ENCODE measurements around the gene LRRC53. TPM values are rescaled to one million over a fixed set of nuclear protein-coding genes. Genes with fewer than 3 reads are reported as not detected.

The LRRC53 gene
- total RNA-seq, 1 donor from 2014 or later: 10.4 TPM

DNA sequence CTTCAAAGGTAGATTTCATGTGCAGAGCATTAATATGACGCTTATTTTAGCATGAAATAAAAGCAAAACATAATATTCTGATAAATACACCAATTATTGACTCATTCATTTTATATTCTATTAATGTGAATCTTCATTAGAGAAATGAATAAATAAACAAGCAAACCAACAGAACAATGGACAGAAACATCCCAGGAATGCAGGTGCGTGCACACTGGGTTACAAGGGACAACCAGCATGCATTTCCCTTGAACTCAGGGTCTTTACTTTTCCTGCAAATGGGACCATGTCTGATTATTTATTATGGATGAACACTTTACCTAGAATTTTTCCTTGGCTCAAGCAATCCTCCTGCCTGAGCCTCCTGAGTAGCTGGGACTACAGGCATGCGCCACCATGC is 13.5 kb downstream of the LRRC53 start:
- DNase-seq (ENCODE audit: low spot score): no peak

DNA sequence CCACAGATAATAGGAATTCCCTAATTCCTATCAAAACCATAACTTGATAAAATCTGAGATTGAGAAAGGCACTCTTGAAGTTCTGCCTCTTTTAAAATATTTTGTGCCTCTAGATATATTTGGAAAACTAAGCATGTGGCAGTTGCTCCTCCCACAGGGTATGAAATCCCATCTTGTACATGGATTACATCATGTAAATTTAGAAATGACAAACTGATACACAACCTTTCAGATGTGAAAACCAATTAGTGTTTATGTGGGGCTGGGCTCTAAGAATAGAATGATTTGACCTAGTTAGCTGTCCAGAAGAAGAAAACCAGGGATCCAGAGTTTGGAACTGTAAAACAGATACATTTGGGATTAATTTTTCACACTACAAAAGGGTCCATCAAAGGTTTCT is 15.7 kb downstream of the LRRC53 start:
- no peak for DNase-seq (ENCODE audit: low spot score)

DNA sequence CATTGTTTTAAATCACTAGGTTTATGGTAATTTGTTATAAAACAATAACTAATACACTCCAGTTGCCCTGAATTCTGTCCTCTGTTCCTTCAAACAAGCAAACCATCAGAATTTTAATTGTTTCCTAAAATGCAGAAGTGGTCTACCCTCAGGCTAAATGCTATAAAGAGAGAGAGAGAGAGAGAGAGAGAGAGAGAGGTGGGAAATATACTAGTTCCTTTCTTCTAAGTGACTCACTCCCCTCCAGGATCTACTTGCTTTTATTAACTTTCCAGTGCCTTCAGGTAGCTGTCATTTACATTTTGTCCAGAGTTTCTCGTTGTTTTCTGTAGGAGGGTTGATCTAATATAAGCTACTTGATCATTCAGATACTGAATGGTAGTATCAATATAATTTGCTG is 26.4 kb downstream of the LRRC53 start:
- DNase-seq (ENCODE audit: low spot score): no peak

DNA sequence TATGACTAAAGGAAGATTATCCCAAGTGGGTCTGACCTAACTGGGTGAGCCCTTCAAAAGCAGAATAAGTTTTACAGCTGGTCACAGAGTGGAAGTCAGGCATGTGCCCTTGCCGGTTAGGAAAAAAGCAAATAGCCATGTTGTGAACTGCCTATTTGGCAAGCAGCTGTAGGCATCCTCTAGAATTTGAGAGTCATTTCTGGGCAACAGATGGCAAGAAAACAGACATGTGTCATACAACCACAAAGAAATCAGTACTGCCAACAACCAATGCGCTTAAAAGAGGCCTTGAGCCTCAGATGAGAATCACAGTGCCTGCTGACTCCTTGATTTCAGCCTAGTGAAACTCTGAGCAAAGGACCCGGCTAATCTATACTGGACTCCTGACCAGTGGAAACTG is 26.8 kb downstream of the LRRC53 start:
- DNase-seq (ENCODE audit: low spot score): no peak

DNA sequence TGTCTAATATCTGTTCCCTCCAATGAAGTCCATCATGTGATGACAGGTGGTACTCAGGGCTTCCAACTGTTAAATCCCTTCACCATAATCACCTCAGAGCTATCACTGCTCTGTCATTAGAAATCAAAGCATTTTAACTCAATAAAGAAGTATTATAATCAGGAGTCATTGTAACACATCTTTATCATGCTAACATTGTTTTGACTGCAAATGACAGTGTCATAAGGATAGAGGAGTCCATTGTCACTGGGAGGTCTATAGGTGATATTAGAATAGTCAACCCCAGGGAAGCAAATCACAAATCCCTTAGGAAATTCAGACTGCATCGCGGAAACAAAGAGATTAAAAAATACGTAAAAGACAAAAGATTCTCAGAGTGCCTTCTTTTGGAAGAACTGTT is 30.8 kb downstream of the LRRC53 start:
- DNase-seq (ENCODE audit: low spot score): no peak

DNA sequence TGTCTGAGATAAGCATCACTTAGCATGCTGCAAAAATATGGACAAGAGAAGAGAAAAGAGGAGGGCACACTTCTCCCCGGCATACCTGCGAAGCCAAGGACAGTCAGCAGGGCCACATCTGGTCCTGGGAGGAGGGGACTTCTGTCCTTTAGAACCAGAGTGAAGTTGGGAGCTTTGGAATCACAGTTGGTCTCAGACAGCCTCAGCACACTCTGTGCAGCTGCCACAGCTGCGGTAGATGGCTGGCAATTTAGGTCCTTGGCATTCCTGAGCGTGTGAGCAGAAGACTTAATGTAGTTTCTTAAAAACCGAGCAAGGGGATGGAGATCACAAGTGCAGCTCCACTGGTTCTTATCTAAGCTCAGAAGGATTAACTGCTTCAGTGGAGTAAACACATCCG is 32.3 kb downstream of the LRRC53 start:
- DNase-seq (ENCODE audit: low spot score): no peak

DNA sequence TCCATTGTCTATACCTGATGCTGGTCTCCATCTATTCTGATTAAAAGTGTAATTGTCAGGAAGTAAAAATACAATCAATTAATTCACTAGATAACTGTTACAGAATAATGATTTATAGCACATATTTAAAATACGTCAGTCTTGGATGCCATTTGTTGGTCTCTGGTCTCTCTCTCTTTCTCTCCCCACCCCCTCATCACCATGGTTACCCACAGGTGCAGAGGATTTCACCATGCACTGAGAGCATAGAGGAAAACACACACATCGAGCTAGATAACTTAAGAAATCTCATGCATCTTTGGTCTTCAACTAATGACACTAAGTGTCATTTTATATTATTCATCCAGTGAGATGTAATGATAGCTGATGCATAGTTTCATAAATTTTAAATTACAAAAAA is 33.4 kb downstream of the LRRC53 start:
- DNase-seq (ENCODE audit: low spot score): no peak

DNA sequence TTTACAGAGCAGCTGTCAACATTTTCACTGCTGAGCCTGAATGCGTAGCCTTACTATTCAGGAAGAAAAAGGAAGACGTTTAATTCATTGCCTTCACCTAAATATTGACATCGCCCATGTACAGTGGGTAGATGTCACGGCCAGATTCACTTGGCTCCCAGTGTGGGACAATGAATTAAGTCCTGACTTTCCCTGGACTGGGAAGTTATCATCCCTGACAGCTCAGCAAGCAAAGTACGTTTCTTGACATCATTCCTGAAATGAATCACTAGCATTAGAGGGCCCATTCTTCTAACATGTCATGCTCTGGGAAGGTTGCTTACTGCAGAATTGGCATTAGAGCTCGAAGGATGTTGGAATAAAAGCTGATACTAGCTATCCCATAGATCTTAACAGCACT is 37.8 kb downstream of the LRRC53 start:
- DNase-seq (ENCODE audit: low spot score): no peak

DNA sequence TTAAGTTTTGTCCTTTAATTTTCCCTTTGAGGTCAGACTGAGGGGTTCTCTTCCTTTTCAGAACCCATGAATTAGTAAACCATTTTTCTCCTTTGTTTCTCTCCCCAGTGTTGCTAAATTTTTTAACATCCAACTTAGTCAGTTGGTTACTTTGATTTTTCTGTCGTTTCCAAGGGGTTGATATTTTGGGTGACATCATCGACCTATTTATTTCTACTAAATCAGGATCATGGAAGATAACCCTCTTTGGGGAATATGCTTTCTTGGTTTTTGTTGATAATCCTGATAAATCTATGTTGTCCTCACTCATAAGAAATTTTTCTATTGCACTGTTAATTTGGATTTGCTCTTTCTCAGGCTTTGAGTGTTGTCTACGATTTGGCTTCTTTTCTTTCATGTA is 40.9 kb downstream of the LRRC53 start:
- DNase-seq (ENCODE audit: low spot score): peak; percentile 58

DNA sequence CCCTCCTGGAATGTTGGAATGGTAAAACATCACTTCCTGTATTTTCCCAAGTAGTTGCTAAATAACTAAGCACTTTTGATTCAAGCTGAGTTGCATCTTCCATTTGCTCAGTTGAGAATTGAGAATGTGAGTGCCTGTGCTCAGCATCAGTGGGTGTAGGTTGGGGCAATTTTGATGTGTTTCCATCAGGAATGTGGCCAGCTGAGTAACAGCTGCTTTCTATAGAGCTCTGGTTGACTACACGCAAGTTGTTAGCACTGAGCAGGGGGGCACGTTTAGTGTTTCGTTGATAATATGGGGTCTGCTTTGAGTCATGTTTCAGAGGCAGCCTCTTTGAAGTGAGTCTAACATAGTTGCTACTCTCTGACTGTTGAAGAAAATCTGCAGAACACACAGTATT is 41.5 kb downstream of the LRRC53 start:
- DNase-seq (ENCODE audit: low spot score): peak; percentile 81

DNA sequence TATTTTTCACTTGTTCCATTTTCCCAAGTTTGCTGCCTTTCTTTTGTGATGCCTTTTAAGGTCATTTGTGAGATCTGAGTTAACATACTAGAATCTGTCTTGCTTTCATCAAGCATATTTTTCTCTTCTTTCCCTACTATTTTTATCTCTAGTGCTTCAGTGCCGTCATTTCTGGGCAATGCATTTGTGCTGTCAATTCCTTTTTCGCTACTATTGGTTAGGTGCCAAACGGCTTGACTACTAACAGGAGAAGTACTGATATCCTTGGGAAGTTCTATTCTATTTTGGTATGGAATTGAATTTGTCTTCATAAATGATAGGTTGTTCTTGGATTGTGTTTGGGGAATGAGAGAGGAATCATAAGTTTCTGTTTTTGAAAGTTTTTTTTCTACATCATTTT is 42.2 kb downstream of the LRRC53 start:
- peak; percentile 78 for DNase-seq (ENCODE audit: low spot score)

DNA sequence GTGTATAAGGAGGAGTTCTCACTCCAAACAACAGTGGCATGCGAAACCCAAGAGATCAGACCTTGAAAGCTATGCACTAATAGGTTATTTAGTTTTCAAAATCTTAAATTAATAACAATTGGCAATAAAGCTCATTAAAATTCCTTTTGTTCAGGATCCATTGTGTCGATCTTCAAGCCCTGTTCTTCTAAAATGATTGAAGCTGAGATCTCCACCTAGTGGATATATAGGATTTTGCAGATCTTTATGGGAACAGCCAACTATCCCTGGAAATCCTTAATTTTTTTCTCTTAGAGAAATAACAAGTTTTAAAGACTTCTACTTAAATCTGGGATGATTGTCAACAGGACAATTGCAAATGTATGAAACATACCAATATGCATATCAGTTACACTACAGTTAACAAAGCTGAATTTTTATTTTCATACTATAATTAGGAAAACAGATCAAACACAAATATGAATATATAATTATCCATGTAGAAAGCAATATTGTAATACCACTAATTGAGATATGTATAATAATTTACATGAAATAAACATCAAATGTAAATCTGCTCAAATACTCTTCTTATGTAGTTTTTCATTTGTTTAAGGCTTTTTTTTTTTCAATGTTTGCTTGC is 43.3 kb downstream of the LRRC53 start:
- peak; percentile 67 for DNase-seq (ENCODE audit: low spot score)

DNA sequence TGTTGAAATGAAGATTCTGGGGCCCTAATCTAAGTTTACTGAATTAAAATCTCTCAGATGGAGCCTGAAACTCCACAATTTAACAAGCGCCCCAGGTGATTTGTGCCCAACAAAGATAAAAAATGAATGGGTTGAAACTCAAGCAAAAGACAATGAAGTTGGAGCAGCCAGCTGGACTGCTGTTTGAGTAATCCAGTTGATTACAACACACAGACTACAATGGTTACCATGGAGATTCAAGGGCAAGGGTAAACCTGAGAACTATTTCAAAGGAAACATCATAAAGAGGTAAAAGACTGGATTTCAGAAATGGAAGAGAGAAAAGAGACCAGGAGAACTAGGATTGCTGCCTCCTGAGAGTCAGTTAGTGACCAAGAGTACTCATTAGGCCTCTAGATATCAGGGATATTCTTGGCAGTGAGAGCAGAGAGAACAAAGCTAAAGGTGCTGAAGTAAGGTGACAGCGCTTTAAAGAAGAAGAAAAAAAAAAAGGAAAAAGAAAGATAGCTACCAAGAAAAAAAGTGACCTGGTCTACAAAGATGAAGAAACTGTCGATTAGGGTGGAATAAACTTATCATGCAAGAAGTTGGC is 44.5 kb downstream of the LRRC53 start:
- no peak for DNase-seq (ENCODE audit: low spot score)

DNA sequence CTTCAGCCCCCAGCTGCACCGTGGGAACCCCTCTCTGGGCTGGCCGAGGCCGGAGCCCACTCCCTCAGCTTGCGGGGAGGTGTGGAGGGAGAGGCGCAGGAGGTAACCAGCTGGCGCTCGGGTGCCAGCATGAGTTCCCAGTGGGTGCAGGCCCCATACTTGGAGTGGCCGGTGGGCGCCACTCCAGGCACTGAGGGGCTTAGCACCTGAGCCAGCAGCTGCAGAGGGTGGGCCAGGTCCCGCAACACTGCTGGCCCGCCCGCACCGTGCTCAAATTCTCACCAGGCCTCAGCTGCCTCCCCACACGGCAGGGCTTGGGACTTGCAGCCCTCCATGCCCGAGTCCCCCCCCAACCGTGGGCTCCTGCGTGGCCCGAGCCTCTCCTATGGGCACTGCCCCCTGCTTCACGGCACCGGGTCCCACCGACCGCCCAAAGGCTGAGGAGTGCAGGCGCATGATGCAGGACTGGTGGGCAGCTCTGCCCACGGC is 47.2 kb downstream of the LRRC53 start:
- DNase-seq (ENCODE audit: low spot score): no peak

DNA sequence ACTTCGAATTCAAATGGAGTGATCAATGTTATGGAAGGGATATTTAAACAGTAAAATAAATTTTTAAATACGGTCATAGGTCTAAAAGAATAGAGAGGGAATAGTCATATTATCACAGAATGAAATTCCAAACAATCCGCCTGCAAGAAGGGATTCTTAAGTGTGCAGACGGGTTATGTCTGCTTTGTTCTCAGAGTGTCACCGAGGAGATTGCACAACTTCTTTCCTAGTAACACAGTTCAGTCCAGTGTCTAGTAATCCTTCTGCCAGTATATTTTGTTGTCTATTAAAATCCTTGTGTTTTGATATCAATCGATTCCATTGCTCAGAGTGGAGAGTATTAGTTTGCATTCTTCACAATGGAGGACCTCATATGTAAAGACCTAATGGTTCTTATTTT is 48.4 kb downstream of the LRRC53 start:
- DNase-seq (ENCODE audit: low spot score): no peak

DNA sequence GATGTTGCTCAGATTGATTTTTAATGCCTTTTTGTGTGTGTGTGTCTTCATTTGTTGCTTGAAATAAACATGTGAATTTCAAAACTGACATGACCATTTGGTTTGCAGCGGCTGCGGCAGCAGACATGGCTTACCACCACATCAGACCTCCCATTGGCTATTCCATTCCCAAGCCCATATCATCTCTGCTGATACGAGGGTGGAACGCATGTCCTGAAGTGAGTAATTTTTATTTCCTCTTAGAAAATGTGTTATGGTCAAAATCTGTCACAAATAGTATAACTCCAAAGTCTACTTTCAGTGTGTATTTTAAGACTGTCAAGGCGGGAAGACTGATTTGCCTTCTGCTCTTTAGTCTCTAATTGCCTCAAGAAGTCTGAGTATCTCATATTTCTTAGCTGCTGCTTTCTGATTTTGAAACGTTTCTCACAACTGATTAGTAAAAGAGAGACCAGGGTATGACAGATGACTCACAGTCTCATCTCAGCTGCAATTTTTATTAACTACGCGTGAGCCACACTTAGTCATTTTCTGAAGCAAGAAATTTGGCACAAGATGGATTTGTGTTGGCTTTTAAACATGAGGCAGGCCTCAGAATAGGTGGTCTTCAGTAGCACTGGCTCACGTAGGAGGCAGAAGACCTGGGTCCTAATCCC is 49.0 kb downstream of the LRRC53 start:
- DNase-seq (ENCODE audit: low spot score): peak; percentile 13

DNA sequence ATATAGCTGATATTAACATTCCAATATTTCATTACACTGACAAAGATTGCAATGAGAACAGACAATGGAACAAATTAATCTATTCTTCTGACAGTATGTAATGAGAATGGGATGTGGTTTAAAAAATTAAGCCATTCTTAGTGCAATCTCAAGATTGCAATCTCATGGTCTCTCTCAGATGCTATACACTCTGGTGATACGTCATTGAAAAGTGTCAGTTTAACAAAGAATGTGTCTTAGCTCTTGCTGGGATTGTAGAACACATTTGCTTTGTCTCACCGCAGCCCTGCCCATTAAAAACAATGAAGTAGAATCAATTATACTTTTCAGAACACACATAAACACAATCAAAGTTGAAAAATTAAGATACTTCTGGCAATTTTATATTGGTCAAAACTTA is 55.2 kb downstream of the LRRC53 start:
- no peak for DNase-seq (ENCODE audit: low spot score)

DNA sequence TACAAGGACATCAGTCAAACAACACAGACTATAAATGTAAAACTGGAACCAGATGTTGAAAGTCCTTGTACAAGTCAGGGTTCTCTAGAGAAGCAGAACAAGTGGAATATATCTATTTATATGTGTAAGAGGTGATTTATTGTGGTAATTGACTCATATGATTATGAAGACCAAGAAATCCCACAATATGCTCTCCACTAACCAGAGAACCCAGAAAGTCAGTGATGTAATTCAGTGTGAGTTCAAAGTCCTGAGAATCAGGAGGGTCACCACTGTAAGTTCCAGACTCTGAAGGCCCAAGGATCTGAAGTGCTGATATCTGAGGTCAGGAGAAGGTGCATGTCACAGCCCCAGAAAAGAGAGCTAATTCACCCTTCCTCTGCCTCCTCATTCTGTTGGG is 57.0 kb downstream of the LRRC53 start:
- no peak for DNase-seq (ENCODE audit: low spot score)

DNA sequence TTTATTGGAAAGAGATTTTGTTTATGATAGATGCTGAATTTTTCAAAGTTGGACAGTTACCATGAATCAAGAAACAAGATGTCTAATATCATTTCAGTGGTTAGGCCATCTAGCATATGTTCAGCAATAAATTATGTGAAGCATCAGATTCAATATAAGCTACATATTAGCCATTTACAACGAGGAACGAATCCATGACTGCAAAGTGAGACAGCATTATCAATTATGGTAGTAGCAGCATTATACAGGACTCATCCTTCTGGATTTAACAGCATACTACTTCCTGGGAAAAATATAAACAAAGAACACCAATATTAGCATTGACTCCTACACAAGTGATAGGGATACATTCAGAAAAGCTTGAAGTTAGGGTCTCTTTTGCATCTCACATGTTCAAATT is 59.1 kb downstream of the LRRC53 start:
- no peak for DNase-seq (ENCODE audit: low spot score)

DNA sequence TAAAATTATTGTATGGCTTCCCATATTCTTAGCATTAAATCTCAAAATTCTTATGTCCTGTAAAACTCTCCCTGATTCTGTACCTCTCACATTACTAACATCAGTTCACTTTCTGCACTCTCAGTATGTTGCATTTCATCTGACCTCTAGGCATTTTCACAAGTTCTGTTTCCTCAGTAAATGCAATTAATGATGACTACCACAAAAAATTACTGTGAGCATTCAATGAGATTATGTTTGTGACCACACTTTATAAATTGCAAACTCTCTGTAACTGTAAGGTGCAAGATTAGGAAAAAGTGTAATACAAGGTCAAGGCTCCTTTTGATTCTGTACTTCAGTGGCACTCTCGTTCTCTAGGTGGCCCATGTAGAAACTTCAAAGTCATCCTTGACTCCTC is 60.4 kb downstream of the LRRC53 start:
- no peak for DNase-seq (ENCODE audit: low spot score)

DNA sequence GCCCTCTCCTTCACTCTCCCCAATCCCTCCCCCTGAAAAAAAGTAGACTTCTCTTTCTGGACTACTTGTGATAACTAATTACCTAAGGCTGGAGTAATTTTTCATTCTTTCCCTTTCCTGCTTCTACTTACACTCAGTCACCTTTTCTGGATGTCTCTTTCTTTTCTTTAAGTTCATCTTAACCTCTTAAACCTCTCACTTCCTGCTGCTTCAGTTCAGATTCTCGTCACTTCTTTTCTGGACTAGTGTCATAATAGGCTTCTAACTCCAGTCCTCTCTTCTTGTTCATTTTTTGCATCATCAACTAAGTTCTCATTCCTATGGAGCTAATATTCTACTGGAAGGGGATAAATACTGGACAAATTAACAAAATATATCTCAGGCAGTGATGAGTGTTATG is 75.4 kb downstream of the LRRC53 start:
- no peak for DNase-seq (ENCODE audit: low spot score)

DNA sequence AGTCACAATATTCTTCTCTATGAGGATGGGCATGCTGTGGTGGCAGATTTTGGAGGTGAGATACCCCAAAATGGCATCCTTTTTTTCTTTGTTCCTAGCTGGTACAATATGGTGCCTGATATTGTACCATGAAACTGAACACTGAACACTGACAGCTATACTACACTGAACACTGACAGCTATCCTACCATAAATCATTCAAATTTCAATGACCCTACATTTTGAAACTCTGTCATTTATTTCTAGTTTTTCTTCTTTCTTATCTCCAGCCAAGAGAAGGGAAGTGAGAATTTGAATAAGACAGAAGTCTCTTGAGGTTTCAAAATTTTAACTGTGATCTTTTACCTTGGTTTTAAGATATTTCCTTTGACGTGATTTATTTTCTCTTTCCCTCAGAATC is 76.3 kb downstream of the LRRC53 start:
- no peak for DNase-seq (ENCODE audit: low spot score)

DNA sequence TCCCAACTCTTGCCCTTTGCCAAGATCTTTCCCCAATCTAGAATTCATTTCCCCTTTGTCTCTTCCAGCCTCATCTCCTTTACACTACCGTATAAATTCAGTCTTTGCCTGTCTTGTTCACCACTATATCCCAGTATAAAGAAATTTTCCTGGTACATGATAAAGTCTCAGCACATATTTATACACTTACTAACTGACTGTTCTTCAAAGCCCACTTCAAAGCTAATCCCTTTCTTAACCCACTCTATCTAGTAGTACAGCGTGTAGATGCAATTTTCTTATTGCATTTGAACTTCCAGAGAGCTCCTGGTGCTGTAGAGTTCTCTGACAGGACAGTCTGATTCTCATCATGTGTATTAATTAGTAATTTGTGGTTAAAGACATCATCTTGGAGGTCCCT is 78.1 kb downstream of the LRRC53 start:
- DNase-seq (ENCODE audit: low spot score): peak; percentile 93
